GM12892 (cell line): ENCODE measurements around the gene STK39.

ENCODE experiments used
- POLR2A ChIP-seq: IDR thresholded peaks from 2 replicates; pipeline ENCODE4 v1.6.1; 2011; ENCODE audit warnings: low read depth, low read length, control low read depth
- POLR2AphosphoS5 ChIP-seq: IDR thresholded peaks from 2 replicates; pipeline ENCODE4 v1.6.1; 2011; ENCODE audit warnings: low read depth, low read length, control low read depth
- TAF1 ChIP-seq: IDR thresholded peaks from 2 replicates; pipeline ENCODE4 v1.6.1; 2011; ENCODE audit warnings: low read depth, mild to moderate bottlenecking, control low read depth, low read length, borderline replicate concordance

DNA sequence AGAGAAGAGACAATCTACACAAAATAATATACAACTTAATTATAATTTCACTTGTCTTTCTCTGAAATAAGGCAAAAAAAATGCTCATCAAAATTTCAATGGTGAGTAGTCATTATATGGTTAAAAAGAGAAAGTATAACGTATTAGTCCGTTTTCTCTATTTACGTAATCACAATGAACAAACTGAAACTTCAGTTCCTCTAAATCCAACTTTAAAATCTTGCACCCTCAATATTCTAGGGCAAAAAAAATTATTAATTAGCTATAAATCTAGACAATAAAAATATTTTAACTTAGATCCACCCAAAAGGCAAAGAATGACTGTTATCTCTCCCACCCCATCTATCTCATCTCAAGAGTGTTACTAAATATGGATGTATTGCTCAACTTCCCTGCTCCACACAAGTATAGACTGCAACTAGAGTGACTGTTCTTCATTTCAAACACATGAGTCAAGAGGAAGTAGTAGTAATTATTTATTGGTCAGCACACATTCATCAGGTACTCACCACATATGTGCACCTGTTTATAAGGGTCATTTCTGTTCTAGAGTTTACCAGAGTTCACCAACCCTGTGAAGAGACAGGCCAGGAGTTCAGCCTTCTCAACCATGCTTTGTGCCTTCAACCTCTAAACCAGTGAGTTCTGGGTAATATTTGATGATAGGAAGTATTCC, 36.4 kb downstream of the STK39 start:
- TF ChIP-seq POLR2A: no peak
- no peak for TF ChIP-seq POLR2AphosphoS5
- no peak for TF ChIP-seq TAF1
